Heart left ventricle (tissue), 13 donors: ENCODE data around the gene SLC6A4.

Experiments
- CTCF ChIP-seq, 12 donors: fragments of 200-600 bp; sonication (generic) in 4 of 12; IDR thresholded peaks; one replicate each; pipeline versions ENCODE4 v1.5.0 to v1.8.0; 2018 to 2022; ENCODE audit warnings: antibody characterized with exemption in 12 of 12, mild to moderate bottlenecking in 5 of 12
- POLR2A ChIP-seq, 2 donors: fragments of 450-650 bp; IDR thresholded peaks; one replicate each; pipeline ENCODE4 v1.6.1; 2017; ENCODE audit warnings: antibody characterized with exemption in 2 of 2, mild to moderate bottlenecking in 2 of 2, moderate library complexity in 2 of 2
- donor health status: ischemic (EF 13 %, LVEDD 7.1; RV severe dilation, severe dysfunction).
- donor health status: DM: no; HTN: yes; CAD: no.
- donor health status: DM: no; HTN: no; CAD: no.
- donor health status: ischemic (EF 25% LVEDD 6.9; RV normal size, moderate dysfunction).
- donor health status: ischemic (EF 25% LVEDD 5.7; RV mildly dilated, moderate dysfunction).
- donor health status: ischemic (EF 35%, LVEDD 5.7; RV mildly dilated, moderate dysfunction).
- donor health status: nonischemic (EF 11% LVEDD 7.7; RV severe dilation, severe dysfunction).
- donor health status: DM: yes; HTN: yes; CAD: no.
- donor health status: PGD.
- donor health status: ischemic (EF 29% LVEDD 5.4; RV normal size, mild dysfunction).
- donor health status: nonischemic (EF 23%, LVEDD 6.1; RV moderate dilation, normal function).

- TF ChIP-seq POLR2A (IDR thresholded peaks at IDR 0.05) = no peak
- no peak for TF ChIP-seq CTCF (IDR thresholded peaks at IDR 0.05)
Observed at GRCh38 chr17:30273373-30273772, 37.9 kb upstream of the SLC6A4 start.
